Muscle of arm (tissue), 12 donors: ENCODE results near the gene MC1R. TPM values are rescaled to one million over a fixed set of nuclear protein-coding genes. Genes with fewer than 3 reads are reported as not detected.
"Not testable (repeated sequence)": the region's sequence is repeated elsewhere in the genome, so short reads cannot be mapped to it uniquely, and the experiment has no call there.

Source experiments
- DNase-seq: peaks from one replicate; pipeline ENCODE4 v3.0.0-alpha.2; 2013
- polyA plus RNA-seq, 12 donors: library from polyadenylated mRNA; unstranded; fragments of 120-200 nt; gene quantifications; one replicate each; pipeline ENCODE4 v1.2.1, GENCODE V29; 2013; ENCODE audit not compliant: insufficient read length in 12 of 12

MC1R gene
- polyA plus RNA-seq, 12 donors: 1.1 to 4.0 (median 1.8) TPM; not detected in 2

DNA sequence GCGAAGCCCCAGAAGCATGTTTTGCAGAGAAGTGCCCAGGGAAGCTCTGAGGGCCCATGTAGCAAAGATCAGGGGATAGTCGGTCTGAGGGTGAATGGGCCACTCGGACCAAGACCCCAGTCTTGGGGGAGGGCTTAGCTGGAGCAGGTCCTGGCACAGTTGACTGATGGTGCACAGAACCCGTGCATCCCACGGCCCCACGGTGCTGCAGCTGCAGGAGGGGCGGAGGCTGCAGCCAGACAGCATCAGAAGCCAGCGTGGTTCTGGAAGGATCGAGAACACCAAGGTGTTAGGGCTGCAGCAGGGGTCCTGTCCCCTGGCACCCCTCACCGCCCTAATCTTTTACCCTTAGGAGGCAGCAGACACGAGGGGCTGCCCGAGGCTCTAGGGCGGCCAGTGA is 6.5 kb upstream of the MC1R start:
- DNase-seq: no peak

DNA sequence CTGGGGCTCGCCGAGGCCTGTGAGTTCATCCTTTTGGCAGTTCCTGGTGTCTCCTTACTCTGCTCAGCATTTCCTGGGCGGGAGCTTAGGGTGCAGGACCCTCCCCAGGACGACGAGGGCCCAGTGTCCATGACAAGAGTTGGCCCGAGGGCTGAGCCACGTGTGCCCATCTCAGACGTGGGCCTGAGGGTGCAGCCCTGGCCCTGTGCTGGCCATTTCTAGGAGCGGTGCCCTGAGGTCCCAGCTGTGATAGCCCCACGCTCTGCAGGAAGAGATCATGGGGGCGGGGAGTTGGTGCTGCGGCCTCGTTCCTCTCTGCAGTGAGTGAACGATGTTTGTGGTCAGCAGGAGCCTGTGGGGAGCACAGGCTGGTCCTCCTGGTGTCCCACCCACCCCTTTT is 6.0 kb upstream of the MC1R start:
- no peak for DNase-seq

DNA sequence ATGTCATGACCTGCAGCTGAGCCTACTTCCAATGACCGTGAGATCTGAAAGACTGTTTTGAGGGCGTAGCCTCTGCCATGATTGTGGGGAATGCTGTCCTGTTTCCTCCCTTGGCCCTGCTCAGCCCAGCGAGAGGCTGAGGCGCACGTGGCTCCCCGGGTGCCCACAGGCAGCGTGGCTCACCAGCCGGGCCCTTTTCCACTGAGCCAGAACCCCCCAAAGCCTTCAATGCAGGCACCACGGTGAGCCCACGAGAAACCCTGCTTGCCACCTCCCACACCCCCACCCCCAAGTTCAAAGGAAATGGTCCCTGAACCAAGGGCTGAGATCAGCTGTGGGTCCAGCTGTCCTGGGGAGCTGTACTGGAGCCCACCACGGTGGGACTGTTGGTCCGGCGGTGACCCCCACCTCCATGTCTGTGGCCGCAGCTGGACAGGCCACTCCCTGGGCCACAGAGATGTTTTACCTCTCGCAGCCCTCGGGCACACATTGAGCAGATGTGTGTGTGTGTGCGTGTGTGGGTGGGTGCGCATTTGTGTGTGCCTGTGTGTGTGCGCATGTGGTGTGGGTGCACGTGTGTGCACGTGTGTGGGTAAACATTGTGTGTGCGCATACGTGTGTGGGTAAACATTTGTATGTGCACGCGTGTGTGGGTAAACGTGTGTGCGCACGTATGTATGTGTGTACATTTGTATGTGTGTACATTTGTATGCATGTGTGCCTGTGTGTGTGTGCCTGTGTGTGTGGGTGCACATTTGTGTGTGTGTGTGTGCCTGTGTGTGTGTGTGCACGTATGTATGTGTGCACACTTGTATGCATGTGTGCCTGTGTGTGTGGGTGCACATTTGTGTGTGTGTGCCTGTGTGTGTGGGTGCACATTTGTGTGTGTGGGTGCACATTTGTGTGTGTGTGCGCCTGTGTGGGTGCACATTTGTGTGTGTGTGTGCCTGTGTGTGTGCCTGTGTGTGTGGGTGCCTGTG is 5.0 kb upstream of the MC1R start:
- DNase-seq: no peak

DNA sequence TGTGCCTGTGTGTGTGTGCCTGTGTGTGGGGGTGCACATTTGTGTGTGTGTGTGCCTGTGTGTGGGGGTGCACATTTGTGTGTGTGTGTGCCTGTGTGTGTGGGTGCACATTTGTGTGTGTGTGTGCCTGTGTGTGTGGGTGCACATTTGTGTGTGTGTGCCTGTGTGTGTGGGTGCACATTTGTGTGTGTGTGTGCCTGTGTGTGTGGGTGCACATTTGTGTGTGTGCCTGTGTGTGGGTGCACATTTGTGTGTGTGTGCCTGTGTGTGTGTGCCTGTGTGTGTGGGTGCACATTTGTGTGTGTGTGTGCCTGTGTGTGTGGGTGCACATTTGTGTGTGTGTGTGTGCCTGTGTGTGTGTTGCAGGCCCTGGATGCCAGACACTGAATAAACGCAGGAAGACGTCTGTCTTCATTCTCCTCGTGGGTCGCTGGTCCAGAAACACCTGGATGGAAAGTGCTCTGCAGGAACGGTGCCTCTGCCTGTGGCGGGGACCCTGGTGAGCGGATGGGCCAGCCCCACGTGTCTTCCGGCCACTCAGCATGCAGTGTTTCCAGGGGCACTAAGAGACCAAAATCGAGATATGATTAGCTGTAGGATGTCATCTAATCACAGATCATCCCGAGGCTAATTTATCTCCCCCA is 3.9 kb upstream of the MC1R start:
- DNase-seq: not testable (repeated sequence)

DNA sequence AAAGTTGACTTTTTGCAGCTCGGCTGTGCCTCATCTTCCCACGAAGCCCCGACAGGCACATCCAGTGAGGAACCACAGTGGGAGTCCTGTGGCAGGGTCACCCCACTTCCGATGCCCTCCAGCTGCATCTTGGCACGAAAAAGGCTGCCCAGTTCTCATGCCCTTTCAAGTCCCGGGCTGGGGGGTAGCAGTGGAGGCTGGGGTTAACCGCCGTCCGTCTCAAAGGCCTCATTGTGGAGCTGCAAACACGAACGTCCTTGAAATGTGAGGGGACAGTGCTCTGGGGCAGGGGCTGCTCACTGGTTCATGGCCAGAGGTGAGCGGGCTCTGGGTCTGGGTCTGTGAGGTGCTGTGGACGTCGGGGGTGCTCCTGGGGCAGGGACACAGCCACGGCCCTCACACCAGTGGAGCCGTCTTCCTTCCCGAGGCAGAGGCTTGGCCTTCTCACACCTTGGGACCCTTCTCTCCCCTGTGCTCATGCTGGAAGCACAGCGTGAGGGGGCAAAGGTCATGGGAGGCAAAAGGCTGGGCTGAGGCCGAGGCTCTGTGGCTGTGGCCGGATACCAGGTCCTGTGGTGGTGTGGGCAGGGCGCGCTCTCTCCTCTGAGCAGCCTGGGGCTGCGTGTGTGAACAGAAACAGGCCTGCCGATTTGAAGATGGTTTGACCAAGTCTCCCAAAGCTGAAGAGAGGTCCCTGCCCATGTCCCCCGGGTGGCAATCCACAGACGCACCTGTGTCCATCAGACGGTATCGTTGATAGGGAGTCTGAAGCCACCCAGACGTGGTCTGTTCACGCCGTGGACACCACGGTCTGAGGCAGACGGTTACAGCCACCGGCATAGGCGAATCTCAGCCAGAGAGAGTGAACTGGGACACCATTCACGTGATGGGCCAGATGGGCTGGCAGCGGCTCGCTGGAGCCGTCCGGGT is 3.1 kb upstream of the MC1R start:
- DNase-seq: no peak

DNA sequence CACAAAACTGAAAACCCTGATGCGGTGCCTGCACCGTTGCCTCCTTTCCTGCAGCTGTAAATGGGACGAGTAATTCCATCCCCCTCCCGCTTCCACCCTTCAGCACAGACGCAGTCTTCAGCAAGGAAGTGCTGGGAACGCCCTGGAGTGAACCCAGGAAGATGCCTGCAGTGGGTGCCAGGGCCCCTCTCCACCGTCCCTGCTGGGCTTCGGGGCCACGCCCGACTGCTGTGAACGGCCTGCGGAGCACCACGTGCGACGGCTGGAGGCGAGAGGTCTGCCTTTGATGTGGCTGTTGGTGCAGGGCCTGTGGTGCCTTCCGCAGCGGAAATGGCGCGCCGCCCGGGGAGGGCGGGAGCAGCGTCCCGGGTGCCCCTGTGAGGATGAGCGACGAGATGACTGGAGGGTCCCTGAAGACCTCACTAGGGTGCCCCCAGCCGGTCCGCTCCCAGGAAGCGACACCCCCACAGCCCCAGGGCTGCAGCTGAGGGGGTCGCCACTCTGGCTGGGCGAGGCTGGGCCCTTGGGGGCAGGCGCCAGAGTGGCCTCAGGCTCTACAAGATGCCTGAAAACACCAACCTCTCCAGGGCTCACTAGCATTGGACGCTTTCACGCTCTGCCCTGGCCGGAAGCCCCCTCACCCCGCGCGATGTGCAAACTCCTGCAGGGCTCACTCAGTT is 749 bp upstream of the MC1R start:
- no peak for DNase-seq

DNA sequence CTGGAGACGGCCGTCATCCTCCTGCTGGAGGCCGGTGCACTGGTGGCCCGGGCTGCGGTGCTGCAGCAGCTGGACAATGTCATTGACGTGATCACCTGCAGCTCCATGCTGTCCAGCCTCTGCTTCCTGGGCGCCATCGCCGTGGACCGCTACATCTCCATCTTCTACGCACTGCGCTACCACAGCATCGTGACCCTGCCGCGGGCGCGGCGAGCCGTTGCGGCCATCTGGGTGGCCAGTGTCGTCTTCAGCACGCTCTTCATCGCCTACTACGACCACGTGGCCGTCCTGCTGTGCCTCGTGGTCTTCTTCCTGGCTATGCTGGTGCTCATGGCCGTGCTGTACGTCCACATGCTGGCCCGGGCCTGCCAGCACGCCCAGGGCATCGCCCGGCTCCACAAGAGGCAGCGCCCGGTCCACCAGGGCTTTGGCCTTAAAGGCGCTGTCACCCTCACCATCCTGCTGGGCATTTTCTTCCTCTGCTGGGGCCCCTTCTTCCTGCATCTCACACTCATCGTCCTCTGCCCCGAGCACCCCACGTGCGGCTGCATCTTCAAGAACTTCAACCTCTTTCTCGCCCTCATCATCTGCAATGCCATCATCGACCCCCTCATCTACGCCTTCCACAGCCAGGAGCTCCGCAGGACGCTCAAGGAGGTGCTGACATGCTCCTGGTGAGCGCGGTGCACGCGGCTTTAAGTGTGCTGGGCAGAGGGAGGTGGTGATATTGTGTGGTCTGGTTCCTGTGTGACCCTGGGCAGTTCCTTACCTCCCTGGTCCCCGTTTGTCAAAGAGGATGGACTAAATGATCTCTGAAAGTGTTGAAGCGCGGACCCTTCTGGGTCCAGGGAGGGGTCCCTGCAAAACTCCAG is 1.1 kb downstream of the MC1R start:
- DNase-seq: no peak

DNA sequence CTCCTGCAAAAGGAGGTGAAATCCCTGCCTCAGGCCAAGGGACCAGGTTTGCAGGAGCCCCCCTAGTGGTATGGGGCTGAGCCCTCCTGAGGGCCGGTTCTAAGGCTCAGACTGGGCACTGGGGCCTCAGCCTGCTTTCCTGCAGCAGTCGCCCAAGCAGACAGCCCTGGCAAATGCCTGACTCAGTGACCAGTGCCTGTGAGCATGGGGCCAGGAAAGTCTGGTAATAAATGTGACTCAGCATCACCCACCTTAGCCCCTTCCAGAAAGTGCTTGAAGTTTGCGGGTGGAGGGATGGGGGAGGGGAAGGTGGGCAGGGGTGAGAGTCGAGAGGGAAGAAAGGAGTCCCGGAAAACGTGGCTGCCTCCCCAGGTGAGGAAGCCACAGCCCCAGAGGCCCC is 2.1 kb downstream of the MC1R start:
- no peak for DNase-seq

DNA sequence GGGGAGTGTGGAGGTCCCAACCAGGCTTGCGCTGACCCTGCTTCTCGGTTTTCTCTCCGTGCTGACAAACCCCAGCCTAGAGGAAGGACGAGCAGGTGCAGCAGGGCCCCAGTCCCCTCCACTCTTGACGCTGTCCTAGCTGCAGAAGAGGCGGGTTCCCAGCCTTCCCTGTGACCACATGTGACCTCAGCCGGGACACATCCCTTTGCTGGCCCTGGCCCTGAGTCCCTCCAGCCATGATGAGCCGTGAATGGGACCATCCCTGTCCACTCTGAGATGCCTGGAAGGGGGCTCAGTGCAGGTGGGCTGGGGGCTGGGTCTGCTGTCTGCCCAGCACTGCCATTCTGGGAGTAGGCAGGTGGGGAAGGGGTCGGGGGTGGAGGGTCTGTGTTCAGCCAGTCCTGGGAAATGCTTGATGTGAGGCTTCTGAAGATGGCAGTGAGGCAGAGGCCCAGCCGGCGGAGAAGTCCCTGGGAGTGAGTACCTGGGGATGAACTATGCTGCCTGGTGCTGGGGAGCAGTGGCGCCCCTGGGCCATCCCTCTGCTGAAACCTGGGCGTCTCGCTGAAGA is 2.6 kb downstream of the MC1R start:
- no peak for DNase-seq

DNA sequence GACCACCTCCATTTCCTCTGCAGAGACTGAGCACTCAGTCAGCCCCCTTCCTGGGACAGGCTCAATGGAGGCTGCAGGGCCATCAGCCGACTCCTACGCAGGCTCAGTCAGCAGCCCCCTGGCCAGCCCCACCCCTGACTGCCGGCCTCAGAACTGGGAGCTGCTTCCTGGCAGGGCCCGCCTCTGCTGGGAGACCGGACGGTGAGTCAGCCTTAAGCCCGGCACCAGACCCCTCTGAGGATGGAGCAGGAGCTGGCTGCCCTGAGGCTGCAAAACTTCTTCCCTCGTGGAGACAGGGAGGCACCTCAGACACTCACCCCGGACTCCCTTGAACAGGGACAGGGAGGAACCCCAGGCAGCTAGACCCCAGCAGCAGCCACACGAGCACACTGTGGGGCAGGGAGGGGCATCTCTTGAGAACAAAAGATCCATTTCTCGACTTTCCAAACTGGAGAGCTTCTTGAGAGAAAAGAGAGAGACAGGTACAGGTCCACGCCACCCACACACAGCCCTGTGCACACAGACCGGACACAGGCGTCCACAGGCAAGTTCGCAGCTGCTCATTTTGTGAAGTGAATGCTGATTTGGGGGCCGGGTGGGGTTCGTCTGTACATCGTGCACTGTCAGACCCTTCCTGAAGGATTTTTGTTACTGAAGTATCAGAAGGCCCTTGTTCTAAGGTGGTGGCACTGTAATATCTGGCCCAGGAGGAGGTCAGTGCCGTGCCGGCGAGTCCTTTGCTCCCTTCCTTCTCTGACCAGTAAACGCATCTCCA is 3.2 kb downstream of the MC1R start:
- no peak for DNase-seq

DNA sequence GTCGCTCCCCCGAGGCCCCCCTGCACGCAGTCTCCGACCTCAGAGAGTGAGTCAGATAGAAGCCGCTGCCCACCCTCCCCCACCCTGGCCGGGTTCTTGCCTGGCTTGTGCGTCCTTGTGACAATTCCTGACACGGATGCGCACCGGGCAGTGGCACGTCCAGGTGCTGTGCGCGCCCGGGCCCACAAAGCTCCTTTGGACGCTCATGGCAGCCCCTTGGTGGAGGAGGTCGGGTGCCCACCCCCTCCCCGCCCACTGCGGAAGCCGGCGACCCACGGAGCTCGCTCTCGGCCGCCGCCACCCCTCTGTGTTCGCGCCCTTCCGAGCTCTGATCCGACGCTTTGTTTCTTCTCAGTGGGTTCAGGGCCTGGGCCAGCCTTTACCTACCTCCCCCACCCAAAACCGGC is 3.8 kb downstream of the MC1R start:
- DNase-seq: no peak

DNA sequence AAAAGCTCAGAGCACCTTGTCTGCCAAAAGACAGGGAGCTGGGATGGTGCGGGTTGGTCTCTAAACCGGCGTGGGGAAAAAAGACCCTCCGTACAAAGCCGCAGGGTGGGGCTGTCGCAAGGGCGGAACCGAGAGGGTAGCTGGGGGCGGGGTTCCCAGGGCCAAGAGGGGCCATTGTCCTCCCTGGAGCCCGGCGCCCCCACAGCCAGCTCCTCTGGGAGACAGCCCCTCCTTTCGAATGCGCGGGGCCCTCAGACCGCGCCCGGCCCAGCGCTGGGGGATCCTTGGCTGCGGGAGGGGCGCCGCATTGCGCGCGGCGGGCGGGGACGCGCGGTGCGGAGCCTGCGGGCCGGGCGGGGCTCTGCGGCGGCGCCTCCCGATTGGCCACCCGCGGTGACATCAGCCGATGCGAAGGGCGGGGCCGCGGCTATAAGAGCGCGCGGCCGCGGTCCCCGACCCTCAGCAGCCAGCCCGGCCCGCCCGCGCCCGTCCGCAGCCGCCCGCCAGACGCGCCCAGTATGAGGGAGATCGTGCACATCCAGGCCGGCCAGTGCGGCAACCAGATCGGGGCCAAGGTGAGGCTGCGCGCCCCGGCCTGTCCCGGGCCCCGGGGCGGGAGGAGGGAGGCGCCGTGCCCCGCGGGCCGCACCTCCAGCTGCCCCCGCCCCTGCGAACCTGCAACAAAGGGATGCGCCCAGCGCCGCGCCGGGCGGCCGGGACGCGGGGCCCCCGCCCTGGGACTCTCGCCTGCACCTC is 4.4 kb downstream of the MC1R start, which contains the start of gene TUBB3:
Gene TUBB3 (plus strand): TSS at position 459 of the 756 bp plus-strand sequence. CDS start 60 bp downstream, at position 519.
- no peak for DNase-seq

DNA sequence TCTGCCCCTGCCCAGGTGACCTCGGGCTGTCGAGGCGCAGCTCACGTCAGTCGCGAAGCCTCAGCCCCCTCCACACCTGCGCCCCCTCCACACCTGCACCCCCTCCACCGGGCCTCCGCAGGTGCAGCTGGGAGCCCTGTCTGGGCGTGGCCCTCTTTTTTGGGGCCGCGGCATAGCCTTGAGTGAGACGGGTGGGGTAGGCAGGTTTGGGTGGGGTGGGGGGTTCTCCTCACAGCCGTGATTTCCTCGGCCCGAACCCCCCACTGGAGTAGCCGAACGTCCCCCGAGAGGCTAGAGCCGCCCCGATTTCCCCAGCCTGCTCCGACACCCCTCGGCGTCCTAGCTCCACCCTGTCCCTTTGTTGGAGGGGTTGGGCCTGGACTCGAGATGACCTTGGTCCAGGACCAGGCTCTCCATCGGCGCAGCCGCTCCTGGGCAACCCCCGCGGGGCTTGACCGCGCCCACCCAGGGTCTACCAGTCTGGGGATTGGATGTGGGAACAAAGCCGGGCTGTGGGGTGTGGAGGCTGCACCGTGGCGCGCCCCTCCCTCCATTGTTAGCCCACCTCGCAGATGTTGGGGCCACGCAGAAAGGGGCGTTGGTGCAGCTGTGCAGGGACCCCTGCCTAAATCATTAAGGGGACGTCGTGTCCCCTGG is 5.1 kb downstream of the MC1R start:
- DNase-seq: no peak

DNA sequence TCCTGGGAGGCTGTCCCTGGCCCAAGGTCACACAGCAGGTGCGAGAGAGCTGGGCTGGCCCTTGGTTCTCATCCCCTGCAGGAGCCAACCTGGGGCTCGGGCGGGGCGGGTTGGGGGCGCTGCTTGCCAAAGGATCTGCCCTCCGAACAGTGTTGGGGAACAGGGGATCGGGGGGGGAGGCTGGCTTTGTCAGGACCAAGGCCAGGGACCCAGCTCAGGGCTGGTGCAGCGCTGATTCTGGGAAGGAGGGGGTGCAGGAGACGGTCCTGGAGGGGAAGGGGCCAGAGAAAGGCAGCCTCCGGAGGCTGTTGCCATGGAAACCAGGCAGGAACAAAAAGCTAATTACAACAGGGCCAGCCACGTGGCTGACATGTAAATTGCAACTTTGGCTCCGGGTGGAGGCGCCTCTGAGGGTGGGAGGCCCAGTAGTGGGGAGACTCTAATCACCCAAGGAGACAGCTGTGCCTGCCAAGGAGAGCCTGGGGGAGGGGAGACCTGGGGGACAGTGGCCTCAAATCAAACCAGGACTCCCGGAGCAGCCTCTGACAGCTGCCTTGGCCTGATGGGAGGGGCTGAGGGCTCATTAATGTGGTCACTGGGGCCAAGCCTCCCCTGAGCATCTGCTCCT is 5.7 kb downstream of the MC1R start:
- DNase-seq: no peak

DNA sequence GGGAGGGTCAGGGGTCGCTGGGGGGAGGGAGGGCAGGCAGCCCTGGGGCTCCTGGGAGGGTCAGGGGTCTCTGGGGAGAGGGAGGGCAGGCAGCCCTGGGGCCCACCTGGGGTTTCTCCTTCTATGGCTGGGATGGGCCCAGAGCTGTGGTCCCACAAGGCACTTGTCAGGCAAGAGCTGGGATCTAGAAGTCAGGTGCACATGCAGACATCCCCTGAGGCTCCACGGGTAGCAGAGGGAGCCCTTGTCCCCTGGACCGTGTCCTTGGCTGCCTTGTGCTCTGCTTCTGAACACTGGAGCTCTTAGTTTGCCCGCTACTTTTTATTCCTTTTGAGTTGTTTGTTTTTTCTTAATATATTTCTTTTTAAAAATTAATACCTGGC is 6.3 kb downstream of the MC1R start:
- no peak for DNase-seq

DNA sequence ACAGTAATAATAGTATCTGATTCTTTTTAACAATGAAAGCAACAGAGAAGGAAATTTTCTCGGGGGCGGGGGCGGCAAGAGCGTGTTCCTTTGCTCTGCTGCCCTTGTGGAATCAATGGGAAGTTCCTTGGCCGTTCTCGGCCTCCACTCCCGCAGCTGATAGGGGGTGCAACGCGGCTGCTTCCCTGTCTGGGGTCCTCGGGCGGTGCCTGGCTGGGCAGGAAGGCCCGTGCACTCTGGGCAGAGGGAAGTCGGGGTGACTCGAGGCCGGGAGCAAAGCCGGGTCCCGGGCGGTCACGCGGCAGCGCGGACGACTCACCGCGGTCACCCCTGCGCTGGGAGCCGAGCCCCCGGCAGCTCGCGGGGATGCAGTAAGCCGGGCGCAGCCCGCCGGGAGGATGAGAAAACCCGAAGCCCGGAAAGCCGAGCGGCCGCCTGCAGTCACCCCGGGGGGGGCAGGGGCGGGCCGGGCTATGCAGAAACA is 7.0 kb downstream of the MC1R start:
- DNase-seq: no peak

DNA sequence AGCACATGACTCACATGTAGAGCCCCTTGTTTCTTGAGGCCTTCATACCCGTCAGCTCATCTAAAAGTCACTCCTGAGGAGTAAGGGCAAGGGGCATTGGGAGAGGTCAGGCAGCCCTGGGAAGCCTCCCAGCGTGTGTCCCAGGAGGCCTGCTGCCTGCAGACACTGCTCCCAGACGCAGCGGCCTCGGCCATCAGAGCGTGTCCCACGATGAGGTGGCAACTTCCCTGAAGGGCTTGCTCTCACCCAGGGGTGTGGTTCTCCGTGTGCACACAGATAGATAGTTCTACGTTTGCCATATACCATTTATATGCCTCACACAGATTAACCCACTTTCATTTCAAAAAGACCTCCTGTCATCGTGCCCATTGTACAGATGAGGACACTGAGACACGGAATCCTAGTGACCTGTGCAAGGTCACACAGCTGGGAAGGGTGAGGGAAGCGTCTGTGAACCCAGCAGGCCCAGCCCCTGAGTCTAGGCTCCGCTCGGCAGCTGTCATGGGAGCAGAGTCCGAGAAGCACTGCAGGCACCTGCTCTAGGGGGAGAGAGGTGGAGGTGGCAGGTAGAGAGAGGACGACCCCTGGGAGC is 12.7 kb downstream of the MC1R start:
- no peak for DNase-seq
